Measurements from ENCODE around the gene SLC6A7.

The SLC6A7 gene

GRCh38 chr5:150189728-150190502 is at the start of gene SLC6A7:
SLC6A7 (plus strand) TSS chr5:150190062; CDS start chr5:150190328, 266 bp downstream.
- DNase-seq: no peak

- no peak for DNase-seq
Observed at GRCh38 chr5:150140830-150141229, 49.0 kb upstream of the SLC6A7 start.

GRCh38 chr5:150141544-150142184 is 48.2 kb upstream of the SLC6A7 start:
- DNase-seq: no peak

- DNase-seq: no peak
Observed at GRCh38 chr5:150142185-150142958, 47.5 kb upstream of the SLC6A7 start.

GRCh38 chr5:150142959-150143349 is 46.9 kb upstream of the SLC6A7 start:
- no peak for DNase-seq

GRCh38 chr5:150143350-150144245 is 46.3 kb upstream of the SLC6A7 start:
- no peak for DNase-seq

GRCh38 chr5:150144246-150144801 is 45.5 kb upstream of the SLC6A7 start:
- no peak for DNase-seq

- no peak for DNase-seq
Observed at GRCh38 chr5:150144879-150145278, 45.0 kb upstream of the SLC6A7 start.

GRCh38 chr5:150146235-150146634 is 43.6 kb upstream of the SLC6A7 start:
- no peak for DNase-seq

- no peak for DNase-seq
Observed at GRCh38 chr5:150146862-150147601, 42.8 kb upstream of the SLC6A7 start.

GRCh38 chr5:150147670-150148069 is 42.2 kb upstream of the SLC6A7 start:
- no peak for DNase-seq

- DNase-seq: no peak
Observed at GRCh38 chr5:150148117-150148927, 41.5 kb upstream of the SLC6A7 start.

GRCh38 chr5:150149618-150150017 is 40.2 kb upstream of the SLC6A7 start:
- no peak for DNase-seq

GRCh38 chr5:150152636-150153462 is 37.0 kb upstream of the SLC6A7 start:
- DNase-seq: no peak

- DNase-seq: no peak
Observed at GRCh38 chr5:150153483-150153882, 36.4 kb upstream of the SLC6A7 start.

- no peak for DNase-seq
Observed at GRCh38 chr5:150153957-150154617, 35.8 kb upstream of the SLC6A7 start.

- DNase-seq: no peak
Observed at GRCh38 chr5:150154618-150155128, 35.2 kb upstream of the SLC6A7 start.

GRCh38 chr5:150155258-150156026 is 34.4 kb upstream of the SLC6A7 start, which contains the start of gene PDGFRB:
PDGFRB (minus strand) TSS chr5:150155845; CDS start chr5:150137047, 18,798 bp downstream.
- peak; percentile 14 for DNase-seq

Measured in activated T-cell treated with anti-CD3 and anti-CD28 coated beads for 4 hours (primary cell).